Adrenal gland (tissue), 5 donors: ENCODE data around the gene KIAA0753.

Experiments
- POLR2A ChIP-seq, 2 donors: fragments of 450-650 bp; IDR thresholded peaks; one replicate each; pipeline ENCODE4 v1.6.1; 2017; ENCODE audit warnings: antibody characterized with exemption in 2 of 2, mild to moderate bottlenecking in 2 of 2, moderate library complexity in 1 of 2
- TF ChIP-seq, protein P1 (sequence below), 6 experiments: fragments of 450-650 bp in 4 of 6; fragments of 200-600 bp in 2 of 6; sonication (generic) in 1 of 6; IDR thresholded peaks; 1 replicate in 5 of 6; 2 replicates in 1 of 6; pipeline versions ENCODE4 v1.5.1 to v1.8.0; 2016 to 2021; ENCODE audit warnings: antibody characterized with exemption in 6 of 6, mild to moderate bottlenecking in 2 of 6, moderate library complexity in 1 of 6
- donor health status: DM: no; HTN: no; CAD: no.

DNA sequence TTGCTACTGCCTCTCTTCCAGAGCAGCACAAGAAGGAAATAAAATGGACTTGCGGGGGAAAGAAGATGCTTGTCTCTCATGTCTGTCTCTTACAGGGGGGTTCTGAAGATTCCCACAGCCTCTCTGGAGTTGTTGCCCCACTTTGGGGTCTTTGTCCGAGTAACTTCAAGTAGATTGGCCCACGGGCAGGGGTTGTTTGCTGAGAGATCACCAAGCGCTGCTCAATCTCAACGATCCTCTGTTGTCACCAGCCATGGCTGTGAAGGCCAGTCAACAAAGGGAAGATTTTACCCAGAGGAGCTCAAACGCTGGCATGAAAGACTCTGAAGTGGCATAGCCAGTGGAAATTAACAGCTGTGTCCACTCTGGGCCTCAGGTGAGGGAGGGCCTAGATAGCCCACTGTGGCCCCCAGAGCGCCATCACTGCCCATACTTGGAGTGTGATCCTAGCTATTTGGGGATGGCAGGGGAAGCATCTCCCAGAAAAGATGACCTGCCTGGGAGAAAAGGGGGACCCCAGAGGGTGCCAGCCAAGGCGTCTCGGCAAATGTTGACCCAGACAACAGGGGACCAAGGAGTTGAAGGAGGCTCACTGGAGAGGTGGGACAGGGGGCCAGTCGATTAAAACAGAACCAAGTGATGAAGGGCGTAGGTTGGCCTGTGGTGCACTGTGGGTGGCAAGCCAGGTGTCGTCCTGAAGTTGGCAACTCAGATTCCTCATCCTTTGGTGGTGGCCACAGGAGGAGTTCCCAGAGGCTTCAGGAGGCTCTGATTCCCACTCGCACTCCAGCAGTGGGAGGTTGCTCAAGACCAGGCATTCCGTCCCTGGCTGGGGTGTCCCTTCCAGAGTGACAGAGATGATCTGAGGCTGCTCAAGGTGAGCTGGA is 44.6 kb upstream of the KIAA0753 start:
- TF ChIP-seq, protein P1, sequence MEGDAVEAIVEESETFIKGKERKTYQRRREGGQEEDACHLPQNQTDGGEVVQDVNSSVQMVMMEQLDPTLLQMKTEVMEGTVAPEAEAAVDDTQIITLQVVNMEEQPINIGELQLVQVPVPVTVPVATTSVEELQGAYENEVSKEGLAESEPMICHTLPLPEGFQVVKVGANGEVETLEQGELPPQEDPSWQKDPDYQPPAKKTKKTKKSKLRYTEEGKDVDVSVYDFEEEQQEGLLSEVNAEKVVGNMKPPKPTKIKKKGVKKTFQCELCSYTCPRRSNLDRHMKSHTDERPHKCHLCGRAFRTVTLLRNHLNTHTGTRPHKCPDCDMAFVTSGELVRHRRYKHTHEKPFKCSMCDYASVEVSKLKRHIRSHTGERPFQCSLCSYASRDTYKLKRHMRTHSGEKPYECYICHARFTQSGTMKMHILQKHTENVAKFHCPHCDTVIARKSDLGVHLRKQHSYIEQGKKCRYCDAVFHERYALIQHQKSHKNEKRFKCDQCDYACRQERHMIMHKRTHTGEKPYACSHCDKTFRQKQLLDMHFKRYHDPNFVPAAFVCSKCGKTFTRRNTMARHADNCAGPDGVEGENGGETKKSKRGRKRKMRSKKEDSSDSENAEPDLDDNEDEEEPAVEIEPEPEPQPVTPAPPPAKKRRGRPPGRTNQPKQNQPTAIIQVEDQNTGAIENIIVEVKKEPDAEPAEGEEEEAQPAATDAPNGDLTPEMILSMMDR (IDR thresholded peaks at IDR 0.05): no peak
- no peak for TF ChIP-seq POLR2A (IDR thresholded peaks at IDR 0.05)
